Neural progenitor cell (in vitro differentiated cells): ENCODE data around the gene HOXD3. TPM values are rescaled to one million over a fixed set of nuclear protein-coding genes. Genes with fewer than 3 reads are reported as not detected.

ENCODE experiments used
- DNase-seq: peaks from one replicate; pipeline ENCODE4 v3.0.0-alpha.2; 2016; ENCODE audit warnings: low spot score
- H2AFZ ChIP-seq: fragments of 200-600 bp; sonication (generic); replicated peaks from 2 replicates; pipeline ENCODE4 v1.6.1; 2016; ENCODE audit warnings: antibody characterized with exemption
- H3F3A ChIP-seq: fragments of 200-600 bp; sonication (generic); 2 replicates; pipeline ENCODE4 v1.6.1; 2016; ENCODE audit warnings: antibody characterized with exemption, low read depth
- H3K27ac ChIP-seq: fragments of 200-600 bp; sonication (generic); 2 replicates; pipeline ENCODE4 v1.5.1; 2016; ENCODE audit warnings: mild to moderate bottlenecking
- H3K27me3 ChIP-seq: fragments of 200-600 bp; sonication (generic); 2 replicates; pipeline ENCODE4 v1.6.1; 2016; ENCODE audit warnings: mild to moderate bottlenecking, moderate library complexity
- H3K36me3 ChIP-seq: fragments of 200-600 bp; sonication (generic); 2 replicates; pipeline ENCODE4 v1.5.1; 2016
- H3K4me1 ChIP-seq: fragments of 200-600 bp; sonication (generic); 2 replicates; pipeline ENCODE4 v1.6.1; 2016; ENCODE audit warnings: mixed run types
- H3K4me2 ChIP-seq: fragments of 200-600 bp; sonication (generic); 2 replicates; pipeline ENCODE4 v1.6.1; 2016
- H3K4me3 ChIP-seq: fragments of 200-600 bp; sonication (generic); 2 replicates; pipeline ENCODE4 v1.5.1; 2016
- H3K79me2 ChIP-seq: fragments of 200-600 bp; sonication (generic); 2 replicates; pipeline ENCODE4 v1.6.1; 2016; ENCODE audit warnings: low read depth
- H3K9ac ChIP-seq: fragments of 200-600 bp; sonication (generic); 2 replicates; pipeline ENCODE4 v1.6.1; 2016
- H3K9me3 ChIP-seq: fragments of 200-600 bp; sonication (generic); 2 replicates; pipeline ENCODE4 v1.5.1; 2016; ENCODE audit warnings: low read depth
- H4K20me1 ChIP-seq: fragments of 200-600 bp; sonication (generic); 2 replicates; pipeline ENCODE4 v1.6.1; 2016; ENCODE audit warnings: low read depth
- H3K27ac Mint-ChIP-seq: 3 replicates; pipeline ENCODE4 v1.8.0; 2021; ENCODE audit warnings: mixed read lengths
- H3K27me3 Mint-ChIP-seq: 2 replicates; pipeline ENCODE4 v1.8.0; 2022; ENCODE audit warnings: low read depth, mild to moderate bottlenecking, inconsistent platforms, moderate library complexity, mixed read lengths; ENCODE audit not compliant: insufficient read depth
- H3K36me3 Mint-ChIP-seq: 3 replicates; pipeline ENCODE4 v1.8.0; 2021; ENCODE audit warnings: mixed read lengths
- H3K4me1 Mint-ChIP-seq: 3 replicates; pipeline ENCODE4 v1.8.0; 2021; ENCODE audit warnings: mixed read lengths
- H3K4me3 Mint-ChIP-seq: 3 replicates; pipeline ENCODE4 v1.8.0; 2021; ENCODE audit warnings: mild to moderate bottlenecking, moderate library complexity, mixed read lengths
- H3K9me3 Mint-ChIP-seq: 3 replicates; pipeline ENCODE4 v1.8.0; 2020; ENCODE audit warnings: mixed read lengths
- CTCF ChIP-seq: fragments of 200-600 bp; sonication (generic); IDR thresholded peaks from 2 replicates; pipeline ENCODE4 v1.5.1; 2017; ENCODE audit warnings: antibody characterized with exemption, mild to moderate bottlenecking
- EZH2 ChIP-seq: fragments of 200-600 bp; sonication (generic); IDR thresholded peaks from 2 replicates; pipeline ENCODE4 v1.6.1; 2017; ENCODE audit warnings: antibody characterized with exemption, mild to moderate bottlenecking, moderate library complexity
- EZH2phosphoT487 ChIP-seq: fragments of 200-600 bp; sonication (generic); IDR thresholded peaks from 2 replicates; pipeline ENCODE4 v1.6.1; 2017; ENCODE audit warnings: antibody characterized with exemption
- total RNA-seq: library from RNA; depleted of rRNA; stranded (reverse); fragments of >200 nt; gene quantifications from 2 replicates; pipeline ENCODE4 v1.2.3, GENCODE V29; 2015; ENCODE audit warnings: low replicate concordance

HOXD3 gene
- total RNA-seq, 1 donor from 2014 or later: not detected

GRCh38 chr2:176172007-176172894, 15.1 kb downstream of the HOXD3 start:
- peak; percentile 99 for TF ChIP-seq EZH2
- TF ChIP-seq EZH2phosphoT487: peak; percentile 97
- no peak for TF ChIP-seq CTCF
- Histone ChIP-seq H3F3A (peaks cover 15% of the 10 kb centered on the region), H3K4me2 (peak overlapping the region; percentile 1), H3K36me3 (no peaks in the 10 kb centered on the region), H4K20me1 (peaks cover 86% of the 10 kb centered on the region), H3K4me3 (no peak overlapping the region), H3K79me2 (no peaks in the 10 kb centered on the region), H3K4me1 (peaks cover 12% of the 10 kb centered on the region), H3K27ac (no peak overlapping the region), H3K9ac (no peak overlapping the region), H3K9me3 (no peaks in the 10 kb centered on the region), H3K27me3 (peaks cover 100% of the 10 kb centered on the region), H2AFZ (no peak overlapping the region)
- Mint-ChIP-seq H3K27ac (no peak overlapping the region), H3K4me1 (peaks cover 25% of the 10 kb centered on the region), H3K36me3 (peaks cover 2% of the 10 kb centered on the region), H3K4me3 (no peak overlapping the region), H3K9me3 (peaks cover 12% of the 10 kb centered on the region), H3K27me3 (peaks cover 86% of the 10 kb centered on the region)
- DNase-seq: peak; percentile 21

DNA sequence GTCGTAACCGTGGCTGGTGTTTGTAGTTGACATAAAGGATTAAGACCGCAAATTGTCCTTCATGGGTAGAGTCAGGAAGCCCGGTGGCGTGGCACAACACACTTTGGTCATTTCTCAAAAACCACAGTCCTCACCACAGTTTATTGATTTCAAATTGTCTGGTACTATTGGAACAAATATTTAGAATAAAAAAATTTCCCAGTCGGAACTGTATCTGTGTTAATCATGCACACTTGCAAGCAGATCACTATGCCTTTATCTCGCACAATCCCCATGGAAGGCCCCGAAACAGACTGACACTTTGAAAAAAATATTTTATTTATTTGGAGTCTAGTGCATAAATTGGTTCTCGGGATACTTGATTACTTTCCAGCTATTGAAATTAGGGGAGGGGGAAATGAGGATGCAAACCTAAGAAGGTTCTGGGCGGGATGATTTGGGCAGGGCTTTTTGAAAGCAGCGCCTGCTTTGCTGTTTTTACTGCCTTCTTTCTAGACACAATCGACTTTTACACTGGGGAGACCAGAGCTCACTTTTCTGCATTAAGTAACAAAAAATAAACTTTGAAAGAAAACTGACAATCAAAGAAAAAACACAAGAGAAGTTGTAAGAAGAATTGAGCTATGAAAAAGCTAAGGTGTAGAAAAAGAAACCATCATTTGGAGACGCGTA, 15.9 kb downstream of the HOXD3 start:
- H3K4me3 Mint-ChIP-seq: no peak overlapping the region
- no peak overlapping the region for H3K4me3 ChIP-seq

More for the DNA sequence above, 15.9 kb downstream of the HOXD3 start:
- H2AFZ ChIP-seq: no peak overlapping the region
- no peaks in the 10 kb centered on the region for H3K36me3 ChIP-seq
- peaks cover 15% of the 10 kb centered on the region for H3F3A ChIP-seq
- H3K9me3 ChIP-seq: no peaks in the 10 kb centered on the region
- TF ChIP-seq EZH2 (no peak), EZH2phosphoT487 (no peak), CTCF (no peak)
- H3K27me3 Mint-ChIP-seq: peaks cover 84% of the 10 kb centered on the region
- H3K27ac ChIP-seq: no peak overlapping the region
- peaks cover 12% of the 10 kb centered on the region for H3K9me3 Mint-ChIP-seq
- no peak overlapping the region for H3K27ac Mint-ChIP-seq
- peaks cover 25% of the 10 kb centered on the region for H3K4me1 Mint-ChIP-seq
- H3K36me3 Mint-ChIP-seq: peaks cover 2% of the 10 kb centered on the region
- H3K79me2 ChIP-seq: no peaks in the 10 kb centered on the region
- peaks cover 12% of the 10 kb centered on the region for H3K4me1 ChIP-seq
- H3K27me3 ChIP-seq: peaks cover 100% of the 10 kb centered on the region
- H3K9ac ChIP-seq: no peak overlapping the region
- H3K4me2 ChIP-seq: no peak overlapping the region
- no peak for DNase-seq
- H4K20me1 ChIP-seq: peaks cover 86% of the 10 kb centered on the region
